Mesenchymal stem cell (in vitro differentiated cells and primary cell): ENCODE measurements around the gene POP7.

ENCODE experiments used
- DNase-seq: peaks from one replicate; pipeline ENCODE4 v3.0.0-alpha.2; 2013
- H2AFZ ChIP-seq: one replicate; pipeline ENCODE4 v1.6.1; 2013; ENCODE audit warnings: low read depth, mild to moderate bottlenecking, control low read depth, inconsistent platforms, low read length, moderate library complexity
- H2AK5ac ChIP-seq: 2 replicates; pipeline ENCODE4 v1.6.1; 2013; ENCODE audit warnings: low read length, moderate library complexity, mild to moderate bottlenecking, inconsistent platforms; ENCODE audit not compliant: severe bottlenecking
- H2BK120ac ChIP-seq: one replicate; pipeline ENCODE4 v1.6.1; 2013; ENCODE audit warnings: low read depth, mild to moderate bottlenecking, inconsistent platforms, low read length, moderate library complexity
- H2BK12ac ChIP-seq, 2 experiments: one replicate each; pipeline ENCODE4 v1.6.1; 2013; ENCODE audit warnings: inconsistent platforms in 2 of 2, low read length in 2 of 2, mild to moderate bottlenecking in 2 of 2, moderate library complexity in 2 of 2, control low read depth in 1 of 2
- H2BK15ac ChIP-seq: one replicate; pipeline ENCODE4 v1.6.1; 2013; ENCODE audit warnings: mild to moderate bottlenecking, low read depth, inconsistent platforms; ENCODE audit not compliant: poor library complexity, severe bottlenecking
- H2BK5ac ChIP-seq: 2 replicates; pipeline ENCODE4 v1.6.1; 2013; ENCODE audit warnings: low read depth, mild to moderate bottlenecking, low read length, control low read depth, inconsistent platforms; ENCODE audit not compliant: poor library complexity, severe bottlenecking
- H3K14ac ChIP-seq, 2 experiments: one replicate each; pipeline ENCODE4 v1.6.1; 2013; ENCODE audit warnings: inconsistent platforms in 2 of 2, low read length in 2 of 2, control low read depth in 1 of 2, mild to moderate bottlenecking in 1 of 2, moderate library complexity in 1 of 2
- H3K18ac ChIP-seq, 2 experiments: one replicate each; pipeline ENCODE4 v1.6.1; 2013; ENCODE audit warnings: inconsistent platforms in 2 of 2, low read length in 2 of 2, control low read depth in 1 of 2, low read depth in 1 of 2, mild to moderate bottlenecking in 1 of 2
- H3K23ac ChIP-seq, 2 experiments: one replicate each; pipeline ENCODE4 v1.6.1; 2013; ENCODE audit warnings: inconsistent platforms in 2 of 2, low read length in 2 of 2, mild to moderate bottlenecking in 2 of 2, moderate library complexity in 2 of 2, control low read depth in 1 of 2
- H3K27ac ChIP-seq: 2 replicates; pipeline ENCODE4 v1.5.1; 2013; ENCODE audit warnings: mild to moderate bottlenecking, moderate library complexity, low read length, control low read depth, inconsistent platforms; ENCODE audit not compliant: poor library complexity, severe bottlenecking
- H3K27me3 ChIP-seq, 2 experiments: 2 replicates each; pipeline versions ENCODE4 v1.6.1 to v1.7.0; 2013; ENCODE audit warnings: low read length in 2 of 2, mild to moderate bottlenecking in 2 of 2, moderate library complexity in 2 of 2, control low read depth in 1 of 2, inconsistent platforms in 1 of 2; ENCODE audit not compliant: control insufficient read depth in 1 of 2, insufficient read depth in 1 of 2
- H3K36me3 ChIP-seq, 2 experiments: 2 replicates each; pipeline versions ENCODE4 v1.6.1 to v1.7.0; 2013; ENCODE audit warnings: low read length in 2 of 2, control low read depth in 1 of 2, inconsistent platforms in 1 of 2, low read depth in 1 of 2, mild to moderate bottlenecking in 1 of 2; ENCODE audit not compliant: insufficient read depth in 2 of 2, control insufficient read depth in 1 of 2
- H3K4ac ChIP-seq, 2 experiments: one replicate each; pipeline ENCODE4 v1.6.1; 2013; ENCODE audit warnings: inconsistent platforms in 2 of 2, low read length in 2 of 2, mild to moderate bottlenecking in 2 of 2, moderate library complexity in 2 of 2, control low read depth in 1 of 2, low read depth in 1 of 2
- H3K4me1 ChIP-seq: 2 replicates; pipeline ENCODE4 v1.6.1; 2013; ENCODE audit warnings: low read depth, low read length, control low read depth; ENCODE audit not compliant: control insufficient read depth, insufficient read depth
- H3K4me2 ChIP-seq: 2 replicates; pipeline ENCODE4 v1.6.1; 2013; ENCODE audit warnings: low read length, mild to moderate bottlenecking, inconsistent platforms; ENCODE audit not compliant: poor library complexity, severe bottlenecking
- H3K4me3 ChIP-seq, 2 experiments: 2 replicates each; pipeline versions ENCODE4 v1.5.1 to v1.7.0; 2013; ENCODE audit warnings: low read length in 2 of 2, mild to moderate bottlenecking in 2 of 2, control low read depth in 1 of 2, low read depth in 1 of 2; ENCODE audit not compliant: insufficient read depth in 1 of 2
- H3K79me1 ChIP-seq: replicated peaks from 2 replicates; pipeline ENCODE4 v1.6.1; 2013; ENCODE audit warnings: mild to moderate bottlenecking, control low read depth, low read length, inconsistent platforms; ENCODE audit not compliant: poor library complexity, severe bottlenecking
- H3K9ac ChIP-seq: 2 replicates; pipeline ENCODE4 v1.7.0; 2013; ENCODE audit warnings: mild to moderate bottlenecking, low read length, moderate library complexity
- H3K9me3 ChIP-seq: 2 replicates; pipeline ENCODE4 v1.7.0; 2013; ENCODE audit warnings: mild to moderate bottlenecking, low read length; ENCODE audit not compliant: control insufficient read depth
- H4K8ac ChIP-seq: one replicate; pipeline ENCODE4 v1.6.1; 2013; ENCODE audit warnings: inconsistent platforms, mild to moderate bottlenecking, low read length, moderate library complexity
- H4K91ac ChIP-seq: one replicate; pipeline ENCODE4 v1.6.1; 2013; ENCODE audit warnings: mild to moderate bottlenecking, low read length, inconsistent platforms
- WGBS: methylation state at CpG from one replicate; pipeline ENCODE4 v1.1.7; 2013; ENCODE audit warnings: mixed read lengths; 5-methylcytosine and 5-hydroxymethylcytosine counted together

POP7 gene

DNA sequence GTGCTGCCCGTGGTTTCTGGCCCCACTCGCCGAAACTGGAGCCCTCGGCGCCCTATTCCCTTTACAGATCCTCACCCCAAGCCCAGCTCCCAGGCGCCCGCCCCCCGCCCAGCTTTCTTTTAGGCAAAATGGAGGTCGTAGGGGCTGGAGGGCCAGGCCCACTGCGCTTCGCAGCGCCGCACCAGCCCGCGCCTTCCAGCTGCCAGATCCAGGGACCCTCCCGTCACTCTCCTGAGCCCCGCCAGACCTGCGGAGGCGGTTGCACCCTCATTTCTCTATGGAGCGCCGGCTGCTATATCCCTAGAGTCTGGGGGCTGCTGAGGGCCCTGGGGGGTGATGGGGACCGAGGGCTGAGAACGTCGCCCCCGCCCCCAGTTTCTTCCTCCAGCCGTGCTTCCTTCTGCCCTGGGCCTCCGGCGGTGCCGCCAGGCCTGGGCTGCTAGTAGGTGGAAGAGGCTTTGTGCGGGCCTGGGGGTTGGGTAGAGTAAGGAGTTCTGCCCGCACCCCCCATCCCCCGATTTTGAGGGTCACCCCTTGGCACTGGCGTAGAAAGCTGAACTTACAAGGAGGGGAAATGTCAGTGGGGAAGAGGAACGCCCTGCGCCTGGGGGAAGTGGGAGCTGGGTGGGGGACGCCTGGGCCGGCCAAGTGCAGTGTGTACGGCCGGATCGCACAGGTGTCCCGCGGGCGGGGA is 31.4 kb upstream of the POP7 start:
- H3K18ac ChIP-seq: peak overlapping the region; percentile 71 to 85

DNA sequence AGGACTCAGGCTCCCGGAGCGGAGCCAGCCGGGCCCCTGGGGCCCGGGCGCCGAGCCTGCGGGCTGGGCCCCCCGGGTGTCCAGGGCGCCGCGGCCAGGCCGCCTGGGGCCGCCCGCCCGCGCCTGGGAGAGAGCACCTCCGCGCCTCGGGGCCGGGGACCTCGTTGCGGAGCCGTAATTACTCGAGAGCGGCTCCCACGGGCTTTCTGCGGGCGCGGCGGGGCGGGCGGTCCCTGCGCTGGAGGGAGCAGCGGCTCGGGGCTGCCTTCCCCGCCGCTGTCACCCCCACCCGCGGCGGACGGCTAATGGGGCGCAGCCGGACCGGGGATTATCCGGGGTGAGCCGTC is 30.8 kb upstream of the POP7 start:
- no peak for DNase-seq
- no peak overlapping the region for H4K8ac ChIP-seq
- peak overlapping the region; percentile 96 for H3K9ac ChIP-seq
- H2AFZ ChIP-seq: no peak overlapping the region
- no peak overlapping the region for H3K27ac ChIP-seq
- peak overlapping the region; percentile 82 to 89 for H3K4me3 ChIP-seq
- no peak overlapping the region for H2BK120ac ChIP-seq
- H3K4me2 ChIP-seq: peak overlapping the region; percentile 84
- no peaks in the 10 kb centered on the region for H3K9me3 ChIP-seq
- H3K4me1 ChIP-seq: peaks cover 10% of the 10 kb centered on the region
- H3K18ac ChIP-seq: peak overlapping the region in 1 of 2 experiments; percentile 85
- peak overlapping the region in 1 of 2 experiments; percentile 89 for H3K4ac ChIP-seq
- no peak overlapping the region for H2BK5ac ChIP-seq
- no peaks in the 10 kb centered on the region for H3K27me3 ChIP-seq
- H4K91ac ChIP-seq: no peak overlapping the region
- H3K14ac ChIP-seq: no peak overlapping the region
- H3K23ac ChIP-seq: peak overlapping the region in 1 of 2 experiments; percentile 68
- H3K36me3 ChIP-seq: peaks cover 34 to 39% of the 10 kb centered on the region in 2 experiments
- H2BK12ac ChIP-seq: no peak overlapping the region
- H2BK15ac ChIP-seq: no peak overlapping the region
- peaks cover 20% of the 10 kb centered on the region for H3K79me1 ChIP-seq
- H2AK5ac ChIP-seq: no peak overlapping the region
- under 1% methylated on average over 41 of the region's 46 CpGs for WGBS

More for the DNA sequence above, 31.4 kb upstream of the POP7 start:
- H3K36me3 ChIP-seq: peaks cover 30 to 33% of the 10 kb centered on the region in 2 experiments
- H3K9me3 ChIP-seq: no peaks in the 10 kb centered on the region
- peak overlapping the region in 1 of 2 experiments; percentile 75 for H2BK12ac ChIP-seq
- H4K91ac ChIP-seq: peak overlapping the region; percentile 81
- H2BK15ac ChIP-seq: no peak overlapping the region
- peak overlapping the region; percentile 49 for H2BK5ac ChIP-seq
- H3K4me2 ChIP-seq: peak overlapping the region; percentile 84
- peak overlapping the region; percentile 82 to 89 for H3K4me3 ChIP-seq
- peak overlapping the region in 1 of 2 experiments; percentile 85 for H3K23ac ChIP-seq
- peak overlapping the region; percentile 78 to 89 for H3K4ac ChIP-seq
- no peaks in the 10 kb centered on the region for H3K27me3 ChIP-seq
- H2AFZ ChIP-seq: no peak overlapping the region
- H2BK120ac ChIP-seq: peak overlapping the region; percentile 96
- H3K14ac ChIP-seq: peak overlapping the region; percentile 30 to 82
- peak overlapping the region; percentile 37 for H3K27ac ChIP-seq
- no peak overlapping the region for H2AK5ac ChIP-seq
- H3K9ac ChIP-seq: peak overlapping the region; percentile 96
- WGBS: under 1% methylated on average over 40 of the region's 43 CpGs
- H3K79me1 ChIP-seq: peaks cover 16% of the 10 kb centered on the region
- peak overlapping the region; percentile 3 for H4K8ac ChIP-seq
- DNase-seq: peak; percentile 34
- peaks cover 10% of the 10 kb centered on the region for H3K4me1 ChIP-seq

DNA sequence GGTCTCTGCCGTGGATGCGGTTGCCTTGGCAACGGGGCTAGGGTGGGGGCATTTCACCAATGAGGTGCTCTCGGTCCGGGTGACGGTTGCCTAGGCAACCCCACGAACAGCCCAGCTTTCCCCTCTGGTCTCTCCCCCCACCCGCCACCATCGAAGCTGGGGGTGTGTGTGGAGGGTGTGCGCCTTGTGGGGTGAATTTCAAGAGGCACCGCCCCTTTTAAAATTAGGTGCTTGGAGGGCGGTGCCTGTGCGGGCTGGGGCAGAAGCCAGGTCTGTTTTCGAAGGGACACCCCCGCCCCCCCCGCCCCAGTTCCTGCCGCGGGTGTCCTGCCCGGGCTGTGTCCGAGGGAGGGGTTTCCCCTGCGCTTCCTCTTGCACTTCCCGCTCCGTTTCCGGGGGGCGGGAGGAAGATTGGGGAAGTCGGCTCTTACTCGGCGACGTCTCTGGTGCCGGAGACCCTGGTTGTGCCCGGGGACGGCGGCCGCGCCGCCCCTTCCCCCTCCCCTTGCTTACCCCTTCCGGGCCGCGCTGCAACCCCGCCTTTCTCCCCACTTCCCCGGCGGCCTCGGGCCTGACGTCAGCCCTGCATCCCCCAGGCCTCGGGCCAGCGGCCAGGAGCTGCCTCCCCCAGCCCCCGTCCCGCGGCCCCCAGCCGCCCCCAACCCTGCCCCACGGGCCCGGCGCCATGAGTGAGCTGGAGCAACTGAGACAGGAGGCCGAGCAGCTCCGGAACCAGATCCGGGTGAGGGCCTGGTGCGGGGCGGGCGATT is 30.2 kb upstream of the POP7 start:
- H4K91ac ChIP-seq: peak overlapping the region; percentile 36
- H3K27me3 ChIP-seq: no peaks in the 10 kb centered on the region
- H3K9ac ChIP-seq: peak overlapping the region; percentile 96
- peaks cover 11% of the 10 kb centered on the region for H3K4me1 ChIP-seq
- peak overlapping the region; percentile 82 to 89 for H3K4me3 ChIP-seq
- H3K36me3 ChIP-seq: peaks cover 38 to 46% of the 10 kb centered on the region in 2 experiments
- peak overlapping the region in 1 of 2 experiments; percentile 35 for H2BK12ac ChIP-seq
- H3K9me3 ChIP-seq: no peaks in the 10 kb centered on the region
- H3K27ac ChIP-seq: peak overlapping the region; percentile 6
- peak overlapping the region; percentile 32 to 41 for H3K4ac ChIP-seq
- H3K79me1 ChIP-seq: peaks cover 20% of the 10 kb centered on the region
- H3K18ac ChIP-seq: peak overlapping the region in 1 of 2 experiments; percentile 68
- no peak overlapping the region for H3K23ac ChIP-seq
- 14% methylated on average over 24 of the region's 59 CpGs for WGBS
- no peak overlapping the region for H2AK5ac ChIP-seq
- H2BK120ac ChIP-seq: no peak overlapping the region
- no peak overlapping the region for H3K14ac ChIP-seq
- no peak overlapping the region for H2BK15ac ChIP-seq
- H2BK5ac ChIP-seq: no peak overlapping the region
- peak overlapping the region; percentile 84 for H3K4me2 ChIP-seq
- H4K8ac ChIP-seq: no peak overlapping the region
- peak; percentile 79 for DNase-seq
- H2AFZ ChIP-seq: no peak overlapping the region
